K562 (cell line): ENCODE data around the gene LRP1B. TPM values are rescaled to one million over a fixed set of nuclear protein-coding genes. Genes with fewer than 3 reads are reported as not detected.

Experiments used
- CEBPG ChIP-seq, 3 experiments: fragments of 200-800 bp in 1 of 3; sonication (Bioruptor generic) in 1 of 3; sonication (generic) in 1 of 3; formaldehyde crosslinking in 1 of 3; IDR thresholded peaks in 2 of 3; conservative IDR thresholded peaks in 1 of 3; 2 replicates each; pipeline versions ENCODE4 v1.6.1 to v1.8.0; 2016 to 2022; ENCODE audit warnings: missing compliant biosample characterization in 2 of 3, missing genetic modification characterization in 2 of 3, mild to moderate bottlenecking in 1 of 3, missing genetic modification reagents in 1 of 3
- CUX1 ChIP-seq: fragments of 200-800 bp; sonication (Bioruptor generic); IDR thresholded peaks from 2 replicates; pipeline ENCODE4 v1.6.1; 2016; ENCODE audit warnings: missing genetic modification characterization, missing compliant biosample characterization
- DDX20 ChIP-seq: fragments of 450-650 bp; IDR thresholded peaks from 2 replicates; pipeline ENCODE4 v1.6.1; 2016; ENCODE audit warnings: missing genetic modification characterization, low read depth, mild to moderate bottlenecking, missing compliant biosample characterization, moderate library complexity
- PRMT5 ChIP-seq: sonication (generic); formaldehyde crosslinking; IDR thresholded peaks from 2 replicates; pipeline ENCODE4 v1.5.0; 2020; ENCODE audit warnings: missing genetic modification reagents
- ZC3H11A ChIP-seq: IDR thresholded peaks from 2 replicates; pipeline ENCODE4 v1.6.1; 2012; ENCODE audit warnings: low read depth, low read length, improper control_type of control experiment
- ZNF444 ChIP-seq: fragments of 250-450 bp; sonication (Bioruptor Pico); IDR thresholded peaks from 2 replicates; pipeline ENCODE4 v1.4.0; 2020; ENCODE audit warnings: mild to moderate bottlenecking, moderate library complexity
- ZNF75A ChIP-seq: fragments of 450-650 bp; formaldehyde crosslinking; IDR thresholded peaks from 2 replicates; pipeline ENCODE4 v1.4.0; 2020; ENCODE audit warnings: mild to moderate bottlenecking
- ZNF785 ChIP-seq: fragments of 250-450 bp; sonication (Bioruptor Pico); IDR thresholded peaks from 2 replicates; pipeline ENCODE4 v1.4.0; 2020; ENCODE audit warnings: mild to moderate bottlenecking
- polyA plus RNA-seq, 8 experiments: library from polyadenylated mRNA; depleted of rRNA in 4 of 8; stranded (reverse) in 5 of 8; unstranded in 3 of 8; fragments of >200 nt; fragmentation: Nextera tagmentation in 2 of 8; fragmentation: Illumina TruSeq in 1 of 8; extraction: Ambion mirVana in 2 of 8; extraction: Trizol in 1 of 8; gene quantifications; 2 replicates each; pipeline versions ENCODE4 v1.2.1 to v1.2.3, GENCODE V29; 2011 to 2014; ENCODE audit warnings: inconsistent platforms in 1 of 8, missing spikeins in 1 of 8
- total RNA-seq, 7 experiments: library from RNA; depleted of rRNA in 6 of 7; stranded (reverse); fragments of >200 nt in 6 of 7; fragmentation: Illumina TruSeq in 2 of 7; extraction: Trizol in 2 of 7; gene quantifications; 2 replicates each; pipeline versions ENCODE4 v1.2.1 to v1.2.3, GENCODE V29; 2011 to 2021; ENCODE audit warnings: low replicate concordance in 1 of 7
- TF ChIP-seq, protein P1 (sequence below), 2 experiments: fragments of 450-650 bp in 1 of 2; sonication (generic) in 1 of 2; formaldehyde crosslinking in 1 of 2; IDR thresholded peaks; 2 replicates each; pipeline versions ENCODE4 v1.7.1 to v1.9.0; 2016 to 2022; ENCODE audit warnings: inconsistent platforms in 1 of 2, mild to moderate bottlenecking in 1 of 2, missing genetic modification reagents in 1 of 2
- TF ChIP-seq, protein P2 (sequence below): fragments of 450-650 bp; formaldehyde crosslinking; IDR thresholded peaks from 2 replicates; pipeline ENCODE4 v1.4.0; 2020; ENCODE audit warnings: mild to moderate bottlenecking, moderate library complexity

LRP1B gene
- total and polyA plus RNA-seq, 9 of the 15 experiments (the other 6 are each of a cell fraction or from before 2014, with no cell fraction given), result not detected

- TF ChIP-seq, protein P1, sequence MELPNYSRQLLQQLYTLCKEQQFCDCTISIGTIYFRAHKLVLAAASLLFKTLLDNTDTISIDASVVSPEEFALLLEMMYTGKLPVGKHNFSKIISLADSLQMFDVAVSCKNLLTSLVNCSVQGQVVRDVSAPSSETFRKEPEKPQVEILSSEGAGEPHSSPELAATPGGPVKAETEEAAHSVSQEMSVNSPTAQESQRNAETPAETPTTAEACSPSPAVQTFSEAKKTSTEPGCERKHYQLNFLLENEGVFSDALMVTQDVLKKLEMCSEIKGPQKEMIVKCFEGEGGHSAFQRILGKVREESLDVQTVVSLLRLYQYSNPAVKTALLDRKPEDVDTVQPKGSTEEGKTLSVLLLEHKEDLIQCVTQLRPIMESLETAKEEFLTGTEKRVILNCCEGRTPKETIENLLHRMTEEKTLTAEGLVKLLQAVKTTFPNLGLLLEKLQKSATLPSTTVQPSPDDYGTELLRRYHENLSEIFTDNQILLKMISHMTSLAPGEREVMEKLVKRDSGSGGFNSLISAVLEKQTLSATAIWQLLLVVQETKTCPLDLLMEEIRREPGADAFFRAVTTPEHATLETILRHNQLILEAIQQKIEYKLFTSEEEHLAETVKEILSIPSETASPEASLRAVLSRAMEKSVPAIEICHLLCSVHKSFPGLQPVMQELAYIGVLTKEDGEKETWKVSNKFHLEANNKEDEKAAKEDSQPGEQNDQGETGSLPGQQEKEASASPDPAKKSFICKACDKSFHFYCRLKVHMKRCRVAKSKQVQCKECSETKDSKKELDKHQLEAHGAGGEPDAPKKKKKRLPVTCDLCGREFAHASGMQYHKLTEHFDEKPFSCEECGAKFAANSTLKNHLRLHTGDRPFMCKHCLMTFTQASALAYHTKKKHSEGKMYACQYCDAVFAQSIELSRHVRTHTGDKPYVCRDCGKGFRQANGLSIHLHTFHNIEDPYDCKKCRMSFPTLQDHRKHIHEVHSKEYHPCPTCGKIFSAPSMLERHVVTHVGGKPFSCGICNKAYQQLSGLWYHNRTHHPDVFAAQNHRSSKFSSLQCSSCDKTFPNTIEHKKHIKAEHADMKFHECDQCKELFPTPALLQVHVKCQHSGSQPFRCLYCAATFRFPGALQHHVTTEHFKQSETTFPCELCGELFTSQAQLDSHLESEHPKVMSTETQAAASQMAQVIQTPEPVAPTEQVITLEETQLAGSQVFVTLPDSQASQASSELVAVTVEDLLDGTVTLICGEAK (IDR thresholded peaks at IDR 0.05), result no peak
- TF ChIP-seq, protein P1 (CRISPR knock-in tag; IDR thresholded peaks at IDR 0.05), result no peak
- TF ChIP-seq, protein P2, sequence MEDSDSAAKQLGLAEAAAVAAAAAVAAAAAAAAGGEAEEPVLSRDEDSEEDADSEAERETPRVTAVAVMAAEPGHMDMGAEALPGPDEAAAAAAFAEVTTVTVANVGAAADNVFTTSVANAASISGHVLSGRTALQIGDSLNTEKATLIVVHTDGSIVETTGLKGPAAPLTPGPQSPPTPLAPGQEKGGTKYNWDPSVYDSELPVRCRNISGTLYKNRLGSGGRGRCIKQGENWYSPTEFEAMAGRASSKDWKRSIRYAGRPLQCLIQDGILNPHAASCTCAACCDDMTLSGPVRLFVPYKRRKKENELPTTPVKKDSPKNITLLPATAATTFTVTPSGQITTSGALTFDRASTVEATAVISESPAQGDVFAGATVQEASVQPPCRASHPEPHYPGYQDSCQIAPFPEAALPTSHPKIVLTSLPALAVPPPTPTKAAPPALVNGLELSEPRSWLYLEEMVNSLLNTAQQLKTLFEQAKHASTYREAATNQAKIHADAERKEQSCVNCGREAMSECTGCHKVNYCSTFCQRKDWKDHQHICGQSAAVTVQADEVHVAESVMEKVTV, result no peak
- TF ChIP-seq ZNF75A, result no peak
- TF ChIP-seq CEBPG (CRISPR knock-in tag; IDR thresholded peaks at IDR 0.05), result no peak
- no peak for TF ChIP-seq CEBPG (tag; conservative IDR thresholded peaks at IDR 0.05 in 1 of 2, IDR thresholded peaks at IDR 0.05 in 1 of 2)
- TF ChIP-seq CUX1 (CRISPR knock-in tag), result no peak
- TF ChIP-seq ZC3H11A, result no peak
- no peak for TF ChIP-seq PRMT5 (CRISPR knock-in tag)
- TF ChIP-seq DDX20 (tag), result no peak
- no peak for TF ChIP-seq ZNF785 (CRISPR knock-in tag)
- no peak for TF ChIP-seq ZNF444 (CRISPR knock-in tag)
Observed at GRCh38 chr2:141529659-141530058, 601.2 kb downstream of the LRP1B start (continued).
